Neuronal stem cell (in vitro differentiated cells): Measurements from ENCODE around the gene SERINC3.

Source experiments
- DNase-seq: peaks from one replicate; pipeline ENCODE4 v3.0.0-alpha.2; 2013; ENCODE audit warnings: low spot score
- H2AFZ ChIP-seq: one replicate; pipeline ENCODE4 v1.6.1; 2013; ENCODE audit warnings: mild to moderate bottlenecking, low read length, inconsistent platforms
- H2AK5ac ChIP-seq: 2 replicates; pipeline ENCODE4 v1.6.1; 2013; ENCODE audit warnings: low read depth, mild to moderate bottlenecking, inconsistent platforms, low read length, moderate library complexity, mixed read lengths
- H2BK120ac ChIP-seq: 2 replicates; pipeline ENCODE4 v1.6.1; 2013; ENCODE audit warnings: low read depth, mild to moderate bottlenecking, inconsistent platforms, low read length, moderate library complexity, mixed read lengths
- H2BK12ac ChIP-seq: one replicate; pipeline ENCODE4 v1.6.1; 2013; ENCODE audit warnings: low read length, inconsistent platforms
- H2BK15ac ChIP-seq: 2 replicates; pipeline ENCODE4 v1.6.1; 2013; ENCODE audit warnings: mild to moderate bottlenecking, low read length, inconsistent platforms, mixed read lengths
- H2BK5ac ChIP-seq: one replicate; pipeline ENCODE4 v1.6.1; 2013; ENCODE audit warnings: inconsistent platforms, mild to moderate bottlenecking, low read length, moderate library complexity
- H3K14ac ChIP-seq: one replicate; pipeline ENCODE4 v1.6.1; 2013; ENCODE audit warnings: low read length, inconsistent platforms
- H3K18ac ChIP-seq: 2 replicates; pipeline ENCODE4 v1.6.1; 2013; ENCODE audit warnings: low read length, inconsistent platforms
- H3K23ac ChIP-seq: 2 replicates; pipeline ENCODE4 v1.6.1; 2013; ENCODE audit warnings: low read depth, mild to moderate bottlenecking, mixed read lengths, low read length, inconsistent platforms; ENCODE audit not compliant: poor library complexity
- H3K27ac ChIP-seq: replicated peaks from 3 replicates; pipeline ENCODE4 v1.5.1; 2013; ENCODE audit warnings: low read length, inconsistent platforms
- H3K27me3 ChIP-seq, 3 experiments: 2 replicates each; pipeline ENCODE4 v1.6.1; 2013; ENCODE audit warnings: low read length in 3 of 3, mild to moderate bottlenecking in 2 of 3, inconsistent platforms in 1 of 3, low read depth in 1 of 3, mixed read lengths in 1 of 3, moderate library complexity in 1 of 3; ENCODE audit not compliant: control insufficient read depth in 3 of 3, insufficient read depth in 3 of 3
- H3K36me3 ChIP-seq, 2 donors: replicated peaks in 1 of 2; 2 replicates each; pipeline ENCODE4 v1.6.1; 2013; ENCODE audit warnings: low read length in 2 of 2; ENCODE audit not compliant: control insufficient read depth in 2 of 2, insufficient read depth in 2 of 2
- H3K4ac ChIP-seq: 2 replicates; pipeline ENCODE4 v1.6.1; 2013; ENCODE audit warnings: inconsistent platforms, mild to moderate bottlenecking, low read length, moderate library complexity
- H3K4me1 ChIP-seq, 2 donors: 1 replicate in 1 of 2; 2 replicates in 1 of 2; pipeline ENCODE4 v1.6.1; 2013; ENCODE audit warnings: low read length in 2 of 2, low read depth in 1 of 2; ENCODE audit not compliant: control insufficient read depth in 2 of 2, insufficient read depth in 1 of 2
- H3K4me2 ChIP-seq: one replicate; pipeline ENCODE4 v1.6.1; 2013; ENCODE audit warnings: mild to moderate bottlenecking, low read length, inconsistent platforms; ENCODE audit not compliant: insufficient read depth, poor library complexity, severe bottlenecking
- H3K4me3 ChIP-seq, 2 donors: 2 replicates each; pipeline ENCODE4 v1.5.1; 2013; ENCODE audit warnings: low read length in 2 of 2, mild to moderate bottlenecking in 2 of 2, inconsistent platforms in 1 of 2, moderate library complexity in 1 of 2
- H3K79me1 ChIP-seq: one replicate; pipeline ENCODE4 v1.6.1; 2013; ENCODE audit warnings: low read depth, mild to moderate bottlenecking, inconsistent platforms, low read length, moderate library complexity
- H3K9ac ChIP-seq: one replicate; pipeline ENCODE4 v1.6.1; 2013; ENCODE audit warnings: mild to moderate bottlenecking, low read depth, low read length, inconsistent platforms; ENCODE audit not compliant: poor library complexity
- H3K9me3 ChIP-seq, 2 donors: replicated peaks in 1 of 2; 2 replicates each; pipeline versions ENCODE3 to v1.6.1; 2013; ENCODE audit warnings: low read length in 2 of 2, mild to moderate bottlenecking in 2 of 2, inconsistent platforms in 1 of 2, low read depth in 1 of 2, mixed read lengths in 1 of 2, moderate library complexity in 1 of 2; ENCODE audit not compliant: control insufficient read depth in 2 of 2, insufficient read depth in 1 of 2
- H4K8ac ChIP-seq: one replicate; pipeline ENCODE4 v1.6.1; 2013; ENCODE audit warnings: low read depth, mild to moderate bottlenecking, inconsistent platforms, low read length, moderate library complexity
- H4K91ac ChIP-seq: one replicate; pipeline ENCODE4 v1.6.1; 2013; ENCODE audit warnings: low read length, low read depth, mild to moderate bottlenecking, inconsistent platforms; ENCODE audit not compliant: poor library complexity
- WGBS, 2 donors: extraction: QIAGEN DNeasy Blood & Tissue Kit; methylation state at CpG; one replicate each; pipeline ENCODE4 v1.1.7; 2013; ENCODE audit warnings: missing lambda C conversion rate in 2 of 2, mixed read lengths in 1 of 2; ENCODE audit not compliant: insufficient read length in 2 of 2, insufficient replicate concordance in 1 of 2; ENCODE audit errors: extremely low coverage in 2 of 2; 5-methylcytosine and 5-hydroxymethylcytosine counted together

Gene SERINC3

GRCh38 chr20:44542890-44543289 lies 21.0 kb upstream of the SERINC3 start:
- H3K18ac ChIP-seq = no peak overlapping the region
- H3K4me3 ChIP-seq = no peak overlapping the region
- no peak overlapping the region for H2BK5ac ChIP-seq
- H3K9me3 ChIP-seq = no peaks in the 10 kb centered on the region
- H3K4me1 ChIP-seq = peaks cover 0 to 3% of the 10 kb centered on the region in 2 donors
- no peak overlapping the region for H3K23ac ChIP-seq
- no peak overlapping the region for H3K14ac ChIP-seq
- DNase-seq = no peak
- no peaks in the 10 kb centered on the region for H3K36me3 ChIP-seq
- no peak overlapping the region for H3K9ac ChIP-seq
- H2BK120ac ChIP-seq = no peak overlapping the region
- no peak overlapping the region for H4K91ac ChIP-seq
- H3K4me2 ChIP-seq = no peak overlapping the region
- WGBS, 2 donors = no CpG with 5 or more reads among the region's 1 CpG
- no peaks in the 10 kb centered on the region for H3K79me1 ChIP-seq
- no peak overlapping the region for H2AFZ ChIP-seq
- no peak overlapping the region for H3K27ac ChIP-seq
- H2BK12ac ChIP-seq = no peak overlapping the region
- no peaks in the 10 kb centered on the region for H3K27me3 ChIP-seq
- no peak overlapping the region for H4K8ac ChIP-seq
- no peak overlapping the region for H3K4ac ChIP-seq
- H2AK5ac ChIP-seq = no peak overlapping the region
- H2BK15ac ChIP-seq = no peak overlapping the region

GRCh38 chr20:44541992-44542391 lies 20.1 kb upstream of the SERINC3 start:
- no peak overlapping the region for H3K4me3 ChIP-seq
- no CpG with 5 or more reads among the region's 4 CpGs for WGBS, 2 donors

GRCh38 chr20:44540834-44541233 lies 19.0 kb upstream of the SERINC3 start:
- Histone ChIP-seq H2BK15ac (no peak overlapping the region), H4K91ac (no peak overlapping the region), H2BK12ac (no peak overlapping the region), H2AFZ (no peak overlapping the region), H3K9ac (no peak overlapping the region), H2BK120ac (no peak overlapping the region), H3K9me3 (no peaks in the 10 kb centered on the region), H2AK5ac (no peak overlapping the region), H3K36me3 (no peaks in the 10 kb centered on the region), H2BK5ac (no peak overlapping the region), H3K4me1 (no peaks in the 10 kb centered on the region), H3K27ac (no peak overlapping the region), H3K14ac (no peak overlapping the region), H3K4ac (no peak overlapping the region), H3K18ac (no peak overlapping the region), H3K4me3 (no peak overlapping the region), H3K23ac (no peak overlapping the region), H4K8ac (no peak overlapping the region), H3K4me2 (no peak overlapping the region), H3K27me3 (no peaks in the 10 kb centered on the region), H3K79me1 (no peaks in the 10 kb centered on the region)
- no peak for DNase-seq
- WGBS, 2 donors = no CpG with 5 or more reads among the region's 6 CpGs

More at GRCh38 chr20:44541992-44542391, 20.1 kb upstream of the SERINC3 start:
- no peaks in the 10 kb centered on the region for H3K79me1 ChIP-seq
- no peak overlapping the region for H2AFZ ChIP-seq
- H2AK5ac ChIP-seq = no peak overlapping the region
- no peak overlapping the region for H3K4ac ChIP-seq
- H3K27ac ChIP-seq = no peak overlapping the region
- no peak overlapping the region for H2BK120ac ChIP-seq
- no peak overlapping the region for H3K23ac ChIP-seq
- DNase-seq = no peak
- no peak overlapping the region for H4K8ac ChIP-seq
- no peak overlapping the region for H2BK12ac ChIP-seq
- no peaks in the 10 kb centered on the region for H3K4me1 ChIP-seq
- no peak overlapping the region for H2BK5ac ChIP-seq
- no peak overlapping the region for H2BK15ac ChIP-seq
- H3K9ac ChIP-seq = no peak overlapping the region
- H3K36me3 ChIP-seq = no peaks in the 10 kb centered on the region
- no peak overlapping the region for H3K14ac ChIP-seq
- no peak overlapping the region for H4K91ac ChIP-seq
- no peak overlapping the region for H3K18ac ChIP-seq
- H3K9me3 ChIP-seq = no peaks in the 10 kb centered on the region
- H3K27me3 ChIP-seq = no peaks in the 10 kb centered on the region
- no peak overlapping the region for H3K4me2 ChIP-seq

- Histone ChIP-seq H4K8ac (no peak overlapping the region), H3K9me3 (no peaks in the 10 kb centered on the region), H2AK5ac (no peak overlapping the region), H3K4me3 (no peak overlapping the region), H3K18ac (no peak overlapping the region), H2BK12ac (no peak overlapping the region), H3K14ac (no peak overlapping the region), H3K36me3 (no peaks in the 10 kb centered on the region), H3K9ac (no peak overlapping the region), H3K27me3 (no peaks in the 10 kb centered on the region), H2BK120ac (no peak overlapping the region), H2BK5ac (no peak overlapping the region), H3K79me1 (no peaks in the 10 kb centered on the region), H3K27ac (no peak overlapping the region), H3K4me1 (no peaks in the 10 kb centered on the region), H3K23ac (no peak overlapping the region), H3K4ac (no peak overlapping the region), H4K91ac (no peak overlapping the region), H3K4me2 (no peak overlapping the region), H2AFZ (no peak overlapping the region), H2BK15ac (no peak overlapping the region)
- DNase-seq = no peak
- no CpG with 5 or more reads among the region's 1 CpG for WGBS, 2 donors
Measured at GRCh38 chr20:44537993-44538392, 16.1 kb upstream of the SERINC3 start.
